Prostate gland (tissue), 2 donors: ENCODE data around the gene NECTIN1. TPM values are rescaled to one million over a fixed set of nuclear protein-coding genes. Genes with fewer than 3 reads are reported as not detected.
A peak's percentile ranks its signal among the peaks of the same experiment; 100 is the strongest.

ENCODE experiments used
- DNase-seq: peaks from one replicate; pipeline ENCODE4 v3.0.0-alpha.2; 2019; ENCODE audit warnings: low spot score
- H3K27ac ChIP-seq, 2 donors: fragments of 200-600 bp; sonication (generic); 2 replicates each; pipeline ENCODE4 v1.5.1; 2017 to 2019
- H3K27me3 ChIP-seq: fragments of 200-600 bp; sonication (generic); replicated peaks from 2 replicates; pipeline ENCODE4 v1.5.1; 2019; ENCODE audit not compliant: insufficient read depth
- H3K36me3 ChIP-seq, 2 donors: fragments of 200-600 bp; sonication (generic); 1 replicate in 1 of 2; 2 replicates in 1 of 2; pipeline versions ENCODE4 v1.5.1 to v1.8.1; 2017 to 2019
- H3K4me1 ChIP-seq: fragments of 200-600 bp; sonication (generic); replicated peaks from 2 replicates; pipeline ENCODE4 v1.5.1; 2019
- H3K4me3 ChIP-seq, 2 donors: fragments of 200-600 bp; sonication (generic); 2 replicates each; pipeline ENCODE4 v1.5.1; 2017 to 2019
- H3K9me3 ChIP-seq: fragments of 200-600 bp; sonication (generic); 2 replicates; pipeline ENCODE4 v1.5.1; 2017
- CTCF ChIP-seq, 4 experiments: fragments of 200-600 bp in 2 of 4; fragments of 450-650 bp in 2 of 4; sonication (generic) in 2 of 4; IDR thresholded peaks; 1 replicate in 3 of 4; 2 replicates in 1 of 4; pipeline ENCODE4 v1.5.1; 2016 to 2019; ENCODE audit warnings: antibody characterized with exemption in 4 of 4, mild to moderate bottlenecking in 2 of 4, moderate library complexity in 2 of 4
- POLR2A ChIP-seq: fragments of 450-650 bp; IDR thresholded peaks from one replicate; pipeline ENCODE4 v1.6.1; 2016; ENCODE audit warnings: antibody characterized with exemption, mild to moderate bottlenecking
- POLR2AphosphoS5 ChIP-seq: sonication (generic); formaldehyde crosslinking; IDR thresholded peaks from one replicate; pipeline ENCODE4 v1.6.1; 2017; ENCODE audit warnings: antibody characterized with exemption
- WGBS: methylation state at CpG from one replicate; pipeline ENCODE4 v1.1.5; 2018; 5-methylcytosine and 5-hydroxymethylcytosine counted together
- intact Hi-C: fragments of 100-400 bp; cut with DNase I; formaldehyde crosslinking; loops from one replicate; pipeline ENCODE4 v1.14.2; 2022
- total RNA-seq, 2 donors: library from RNA; depleted of rRNA; stranded (reverse); fragments of >200 nt; gene quantifications; one replicate each; pipeline ENCODE4 v1.1.0, GENCODE V29; 2016

The NECTIN1 gene
- total RNA-seq, 2 donors from 2014 or later = 18.7 to 28.2 TPM

GRCh38 chr11:119666061-119666460 lies 62.9 kb downstream of the NECTIN1 start:
- no peak for TF ChIP-seq CTCF (IDR thresholded peaks at IDR 0.05)
- no peak for TF ChIP-seq POLR2AphosphoS5

GRCh38 chr11:119664701-119665420 lies 64.1 kb downstream of the NECTIN1 start:
- Histone ChIP-seq H3K4me3 (no peak overlapping the region), H3K27me3 (no peaks in the 10 kb centered on the region), H3K36me3 (no peaks in the 10 kb centered on the region), H3K4me1 (peaks cover 7% of the 10 kb centered on the region), H3K27ac (no peak overlapping the region), H3K9me3 (no peaks in the 10 kb centered on the region)
- 87% methylated on average over 44 of the region's 44 CpGs for WGBS
- intact Hi-C loops = loop anchor here (5.0 to 10.0 kb wide), 3 partner anchors 62 to 640 kb away; partner anchors contain the start of gene NECTIN1
- TF ChIP-seq CTCF (IDR thresholded peaks at IDR 0.05) (no peak), POLR2AphosphoS5 (no peak), POLR2A (no peak)
- DNase-seq = no peak

More at GRCh38 chr11:119666061-119666460, 62.9 kb downstream of the NECTIN1 start:
- DNase-seq = no peak
- Histone ChIP-seq H3K36me3 (no peaks in the 10 kb centered on the region), H3K27ac (no peak overlapping the region), H3K4me1 (peaks cover 7% of the 10 kb centered on the region), H3K4me3 (no peak overlapping the region), H3K9me3 (no peaks in the 10 kb centered on the region), H3K27me3 (no peaks in the 10 kb centered on the region)
- WGBS = 51% methylated on average over 10 of the region's 10 CpGs
- intact Hi-C loops = loop anchor here (2.0 to 10.0 kb wide), 4 partner anchors 61 to 639 kb away; partner anchors contain the start of gene NECTIN1

- no peaks in the 10 kb centered on the region for H3K9me3 ChIP-seq
- H3K4me1 ChIP-seq = peaks cover 7% of the 10 kb centered on the region
- TF ChIP-seq POLR2A (no peak), CTCF (IDR thresholded peaks at IDR 0.05) (no peak), POLR2AphosphoS5 (no peak)
- DNase-seq = peak; percentile 62
- no peak overlapping the region for H3K4me3 ChIP-seq
- H3K27ac ChIP-seq = no peak overlapping the region
- WGBS = 43% methylated on average over 9 of the region's 9 CpGs
- intact Hi-C loops = loop anchor here (10.0 kb wide), 1 partner anchor 641 kb away; no protein-coding TSS in a partner anchor
- H3K27me3 ChIP-seq = no peaks in the 10 kb centered on the region
- no peaks in the 10 kb centered on the region for H3K36me3 ChIP-seq
Observed at GRCh38 chr11:119664063-119664572, 64.9 kb downstream of the NECTIN1 start.

- TF ChIP-seq POLR2AphosphoS5 (no peak), CTCF (IDR thresholded peaks at IDR 0.05) (no peak), POLR2A (no peak)
- 55% methylated on average over 4 of the region's 4 CpGs for WGBS
- Histone ChIP-seq H3K36me3 (no peaks in the 10 kb centered on the region), H3K4me1 (peaks cover 7% of the 10 kb centered on the region), H3K4me3 (no peak overlapping the region), H3K27ac (no peak overlapping the region), H3K9me3 (no peaks in the 10 kb centered on the region), H3K27me3 (no peaks in the 10 kb centered on the region)
- DNase-seq = no peak
- intact Hi-C loops = loop anchor here (10.0 kb wide), 1 partner anchor 642 kb away; no protein-coding TSS in a partner anchor
Observed at GRCh38 chr11:119663279-119663678, 65.7 kb downstream of the NECTIN1 start.
